MCF 10A (cell line): Measurements from ENCODE around the gene NLGN4Y. TPM values are rescaled to one million over a fixed set of nuclear protein-coding genes. Genes with fewer than 3 reads are reported as not detected.

ENCODE experiments used
- BruUV-seq: library from RNA; stranded (reverse); fragments of 400-500 nt; replicated peaks from 2 replicates; lab custom pipeline; 2021; lab: Mats Ljungman, UMichigan
- CTCF ChIA-PET: fragments of 300-600 bp; sonication (Branson Sonifier 250); formaldehyde crosslinking; extraction: SDS; loops from one replicate; lab custom pipeline; 2021; ENCODE audit warnings: antibody characterized with exemption, inconsistent platforms; lab: Yijun Ruan, JAX
- POLR2A ChIA-PET: fragments of 300-600, 350-650 bp; sonication (Branson Sonifier 250); formaldehyde crosslinking; extraction: SDS; loops from one replicate; lab custom pipeline; 2020; ENCODE audit warnings: antibody characterized with exemption, inconsistent platforms; lab: Yijun Ruan, JAX
- DNase-seq: peaks from one replicate; pipeline ENCODE4 v3.0.0-alpha.2; 2018; ENCODE audit not compliant: unreplicated experiment
- H3K27ac Mint-ChIP-seq: one replicate; pipeline ENCODE4 v1.8.0; 2022; ENCODE audit warnings: mild to moderate bottlenecking, low read depth, mixed read lengths; ENCODE audit not compliant: unreplicated experiment
- H3K27me3 Mint-ChIP-seq: one replicate; pipeline ENCODE4 v1.8.0; 2022; ENCODE audit warnings: mixed read lengths; ENCODE audit not compliant: insufficient read depth, unreplicated experiment
- H3K36me3 Mint-ChIP-seq: one replicate; pipeline ENCODE4 v1.8.0; 2022; ENCODE audit warnings: mild to moderate bottlenecking, moderate library complexity, mixed read lengths; ENCODE audit not compliant: insufficient read depth, unreplicated experiment
- H3K4me1 Mint-ChIP-seq: one replicate; pipeline ENCODE4 v1.8.0; 2022; ENCODE audit warnings: mixed read lengths; ENCODE audit not compliant: insufficient read depth, unreplicated experiment
- H3K4me3 Mint-ChIP-seq: one replicate; pipeline ENCODE4 v1.8.0; 2022; ENCODE audit warnings: mild to moderate bottlenecking, moderate library complexity, mixed read lengths; ENCODE audit not compliant: unreplicated experiment
- H3K9me3 Mint-ChIP-seq: one replicate; pipeline ENCODE4 v1.8.0; 2022; ENCODE audit warnings: mixed read lengths; ENCODE audit not compliant: unreplicated experiment
- CTCF ChIP-seq: fragments of 200-600 bp; IDR thresholded peaks from one replicate; pipeline ENCODE4 v1.8.0; 2022; ENCODE audit warnings: antibody characterized with exemption, mild to moderate bottlenecking; ENCODE audit not compliant: unreplicated experiment
- intact Hi-C: fragments of 100-400 bp; cut with micrococcal nuclease; formaldehyde crosslinking; loops from 2 replicates; pipeline ENCODE4 v1.14.1; 2022
- total RNA-seq: library from RNA; stranded (reverse); gene quantifications from 2 replicates; pipeline ENCODE4 v1.2.3, GENCODE V29; 2022

The NLGN4Y gene
- total RNA-seq, 1 experiment from 2014 or later = not detected

- TF ChIP-seq CTCF = no peak
- BruUV-seq = no TSS peak
- H3K9me3 Mint-ChIP-seq = no peaks in the 10 kb centered on the region
- no peak overlapping the region for H3K27ac Mint-ChIP-seq
- no peaks in the 10 kb centered on the region for H3K36me3 Mint-ChIP-seq
- no peak for DNase-seq
- no peaks in the 10 kb centered on the region for H3K27me3 Mint-ChIP-seq
- intact Hi-C loops = no loop called here
- no peaks in the 10 kb centered on the region for H3K4me1 Mint-ChIP-seq
- no peak overlapping the region for H3K4me3 Mint-ChIP-seq
- CTCF ChIA-PET = no interaction called here
- POLR2A ChIA-PET = no interaction called here
Measured at GRCh38 chrY:14586725-14587124, 62.4 kb downstream of the NLGN4Y start.

DNA sequence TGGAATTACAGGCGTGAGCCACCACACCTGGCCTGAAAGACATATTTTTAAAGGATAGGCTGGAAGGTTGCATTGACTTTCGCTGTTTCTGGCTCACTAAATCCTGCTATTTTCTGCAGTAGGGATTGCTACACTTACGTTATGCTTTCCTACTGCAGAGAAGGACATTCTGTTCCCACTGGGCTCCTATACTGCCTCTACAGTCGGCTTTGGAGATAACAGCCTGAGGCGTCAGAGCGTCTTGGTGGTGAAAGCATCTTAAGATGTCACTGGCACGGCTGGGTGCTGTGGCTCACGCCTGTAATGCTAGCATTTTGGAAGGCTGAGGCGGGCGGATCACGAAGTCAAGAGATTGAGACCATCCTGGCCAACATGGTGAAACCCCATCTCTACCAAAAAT is 77.0 kb downstream of the NLGN4Y start:
- Mint-ChIP-seq H3K36me3 (no peaks in the 10 kb centered on the region), H3K9me3 (no peaks in the 10 kb centered on the region), H3K4me1 (no peaks in the 10 kb centered on the region), H3K27me3 (no peaks in the 10 kb centered on the region), H3K4me3 (no peak overlapping the region), H3K27ac (no peak overlapping the region)
- no TSS peak for BruUV-seq
- CTCF ChIA-PET = no interaction called here
- intact Hi-C loops = no loop called here
- POLR2A ChIA-PET = no interaction called here
- no peak for DNase-seq
- no peak for TF ChIP-seq CTCF

DNA sequence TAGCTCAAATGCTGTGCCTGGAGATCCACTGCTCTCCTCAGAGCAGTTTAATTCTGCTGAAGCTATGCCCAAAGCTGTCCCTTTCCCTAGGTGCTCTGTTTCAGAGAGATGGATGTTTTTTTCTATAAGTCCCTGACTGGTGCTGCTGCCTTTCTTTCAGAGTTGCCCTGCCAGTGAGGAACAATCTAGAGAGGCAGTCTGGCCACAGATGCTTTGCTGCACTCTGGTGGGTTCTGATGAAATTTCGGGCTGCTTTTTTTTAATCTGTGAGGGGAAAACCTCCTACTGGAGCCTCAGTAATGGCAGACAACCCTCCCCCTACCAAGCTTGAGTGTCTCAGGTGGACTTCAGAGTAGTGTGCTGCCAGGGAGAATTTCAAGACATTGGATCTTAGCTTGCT is 93.3 kb downstream of the NLGN4Y start:
- DNase-seq = no peak
- no TSS peak for BruUV-seq
- no peaks in the 10 kb centered on the region for H3K4me1 Mint-ChIP-seq
- H3K9me3 Mint-ChIP-seq = no peaks in the 10 kb centered on the region
- intact Hi-C loops = no loop called here
- TF ChIP-seq CTCF = no peak
- H3K4me3 Mint-ChIP-seq = no peak overlapping the region
- no peak overlapping the region for H3K27ac Mint-ChIP-seq
- H3K27me3 Mint-ChIP-seq = no peaks in the 10 kb centered on the region
- POLR2A ChIA-PET = no interaction called here
- H3K36me3 Mint-ChIP-seq = no peaks in the 10 kb centered on the region
- CTCF ChIA-PET = no interaction called here

DNA sequence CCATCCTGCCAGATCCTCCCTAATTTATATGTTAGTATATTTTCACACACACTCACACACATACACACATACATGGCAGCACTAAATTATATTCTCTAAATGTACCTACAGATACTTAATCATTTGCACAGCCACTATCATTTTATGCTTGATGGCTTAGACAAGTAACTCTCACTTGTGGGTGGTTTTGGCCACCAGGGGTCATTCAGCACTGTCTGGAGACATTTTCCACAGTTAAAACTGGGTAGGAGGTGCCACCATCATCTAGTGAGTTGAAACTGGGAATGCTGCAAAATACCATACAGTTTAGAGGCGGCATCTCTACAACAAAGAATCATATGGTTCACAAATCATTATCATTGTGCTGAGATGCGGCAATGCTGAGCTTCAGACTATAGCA is 94.2 kb downstream of the NLGN4Y start:
- intact Hi-C loops = no loop called here
- no peaks in the 10 kb centered on the region for H3K9me3 Mint-ChIP-seq
- CTCF ChIA-PET = no interaction called here
- no peak overlapping the region for H3K4me3 Mint-ChIP-seq
- no peak for TF ChIP-seq CTCF
- POLR2A ChIA-PET = no interaction called here
- H3K27me3 Mint-ChIP-seq = no peaks in the 10 kb centered on the region
- H3K27ac Mint-ChIP-seq = no peak overlapping the region
- H3K4me1 Mint-ChIP-seq = no peaks in the 10 kb centered on the region
- H3K36me3 Mint-ChIP-seq = no peaks in the 10 kb centered on the region
- BruUV-seq = no TSS peak
- no peak for DNase-seq
